Measurements from ENCODE around the gene MCF2L. TPM values are rescaled to one million over a fixed set of nuclear protein-coding genes. Genes with fewer than 3 reads are reported as not detected.

The MCF2L gene
- total RNA-seq, 1 donor from 2014 or later = 49.5 TPM

DNA sequence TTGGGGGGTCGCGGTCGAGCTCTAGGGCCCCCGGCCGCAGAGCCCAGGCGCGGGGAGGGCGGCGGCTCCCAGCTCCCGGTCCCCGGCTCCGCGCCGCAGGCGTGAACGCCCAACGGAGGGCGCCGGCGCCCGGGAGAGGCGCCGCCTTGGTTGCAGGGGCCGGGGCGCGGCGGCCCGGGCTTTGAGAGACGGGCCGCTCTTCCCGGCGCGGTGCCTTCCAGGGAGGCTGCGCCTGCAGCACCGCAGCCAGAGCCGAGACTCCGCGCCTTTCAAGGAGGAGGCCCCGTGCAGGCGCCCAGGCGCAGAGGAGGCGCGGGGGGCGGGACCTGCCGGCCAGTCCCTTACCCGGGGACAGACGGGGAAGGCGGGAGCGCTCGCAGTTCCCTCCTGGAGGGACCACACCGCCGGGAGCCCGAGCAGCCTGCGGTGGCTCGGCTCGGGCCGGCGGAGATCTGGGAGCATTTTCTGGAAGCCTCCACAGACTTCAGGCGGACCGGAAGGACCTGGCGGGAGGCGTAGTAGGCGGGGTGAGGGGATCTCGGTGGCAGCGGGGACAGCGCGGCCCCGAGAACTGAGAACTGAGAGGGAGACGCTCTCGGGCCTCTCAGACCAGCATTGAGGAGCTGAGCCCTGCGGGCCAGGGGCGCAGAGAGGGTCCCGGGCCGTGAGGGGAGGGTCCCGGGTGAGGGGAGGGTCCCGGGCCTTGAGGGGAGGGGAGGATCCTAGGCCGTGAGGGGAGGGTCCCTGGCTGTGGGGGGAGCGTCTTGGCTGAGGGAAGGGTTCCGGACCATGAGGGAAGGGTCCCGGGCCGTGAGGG, 25.5 kb upstream of the MCF2L start:
- intact Hi-C loops (cut with micrococcal nuclease) = no loop called here
- ATAC-seq (peak; percentile 77), DNase-seq (peak; percentile 77)

DNA sequence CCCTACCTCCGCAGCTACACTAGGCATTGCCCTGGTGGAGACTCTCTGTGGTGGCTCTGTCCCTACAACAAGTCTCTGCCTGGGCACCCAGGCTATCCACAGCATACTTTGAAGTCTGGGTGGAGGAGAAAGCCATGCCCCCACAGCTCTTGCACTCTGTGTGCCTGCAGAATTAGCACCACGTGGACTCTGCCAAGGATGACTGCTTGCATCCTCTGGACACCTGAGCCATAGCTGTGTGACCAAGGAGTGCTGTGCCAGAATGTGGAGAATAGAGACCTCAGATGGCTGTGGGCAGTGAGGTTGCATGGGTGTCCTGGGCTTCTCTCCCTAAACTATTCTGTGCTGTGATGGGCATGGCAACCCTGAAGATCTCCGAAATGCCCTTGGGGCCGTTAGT, 21.2 kb upstream of the MCF2L start:
- intact Hi-C loops (cut with micrococcal nuclease) = no loop called here
- DNase-seq (no peak), ATAC-seq (no peak)

DNA sequence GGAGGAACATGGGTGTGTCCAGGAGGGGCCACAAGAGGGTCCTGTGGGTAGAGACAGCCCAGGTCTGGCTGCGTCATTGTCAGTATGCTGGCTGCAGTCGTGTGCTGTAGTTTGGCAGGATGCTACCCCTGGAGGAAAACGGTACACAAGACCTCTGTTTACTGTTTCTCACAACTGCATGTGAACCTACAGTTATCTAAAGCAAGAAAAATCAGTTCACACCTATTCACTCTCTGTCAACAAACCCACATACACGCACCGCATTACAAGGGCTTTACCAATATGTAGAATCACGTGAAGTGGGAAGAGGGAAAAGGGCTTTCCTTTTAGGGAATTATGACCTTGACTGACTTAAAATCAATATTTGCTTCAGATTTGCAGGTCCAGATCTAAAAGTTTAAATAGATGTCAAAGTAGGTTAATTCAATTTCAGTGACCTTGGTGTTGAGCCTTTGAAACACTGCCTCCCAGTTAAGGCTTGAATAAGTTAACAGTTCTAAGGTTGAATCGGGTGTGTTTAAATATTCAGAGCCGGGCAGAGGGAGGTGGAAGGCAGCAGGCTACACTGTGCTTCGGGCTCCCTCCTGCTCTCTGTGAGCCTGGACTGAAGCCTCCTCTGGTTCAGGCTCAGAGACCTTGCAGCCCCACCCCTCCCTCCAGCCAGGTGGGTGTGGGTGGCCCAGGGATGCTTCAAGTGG, 17.2 kb upstream of the MCF2L start:
- intact Hi-C loops (cut with micrococcal nuclease) = no loop called here

DNA sequence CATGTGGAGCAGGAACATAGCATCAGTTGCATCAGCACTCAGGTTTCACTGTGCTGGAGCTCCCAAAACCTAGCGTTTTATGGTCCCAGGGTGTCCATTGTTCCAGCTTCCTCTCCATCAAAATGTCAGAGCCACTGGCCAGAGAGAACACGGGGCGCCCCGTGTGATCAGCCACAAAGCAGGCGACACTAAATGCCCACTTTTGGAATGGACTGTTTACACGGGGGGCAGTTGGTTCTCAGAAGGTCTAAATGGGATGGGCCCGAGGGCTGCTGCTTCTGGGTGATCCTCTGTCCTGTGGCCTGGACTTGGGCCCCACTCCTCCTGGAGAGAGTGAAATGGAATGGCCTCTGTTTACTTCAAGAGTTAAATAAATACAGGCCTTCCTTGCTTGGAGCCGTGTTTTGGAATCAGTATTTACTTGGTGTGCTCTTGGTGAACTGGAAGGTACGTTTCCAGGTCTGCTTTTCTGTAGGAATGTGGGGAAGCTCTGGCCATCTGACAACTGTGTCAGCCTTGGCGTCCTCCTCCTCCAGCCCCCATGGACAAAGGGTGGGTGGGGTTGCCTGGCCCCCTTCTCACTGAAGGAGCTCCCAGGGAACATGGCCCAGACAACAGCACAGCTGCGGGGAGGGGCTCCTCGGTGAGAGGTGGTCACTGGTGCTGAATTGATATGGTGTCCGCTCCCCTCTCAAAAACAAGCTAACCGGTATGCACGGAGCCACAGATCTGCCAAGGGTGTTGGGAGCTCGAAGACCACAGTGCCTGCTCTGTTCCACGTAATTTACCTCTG, 16.1 kb upstream of the MCF2L start:
- ATAC-seq (no peak), DNase-seq (no peak)
- intact Hi-C loops (cut with micrococcal nuclease) = no loop called here

More for the DNA sequence above, 17.2 kb upstream of the MCF2L start:
- ATAC-seq (no peak), DNase-seq (no peak)

DNA sequence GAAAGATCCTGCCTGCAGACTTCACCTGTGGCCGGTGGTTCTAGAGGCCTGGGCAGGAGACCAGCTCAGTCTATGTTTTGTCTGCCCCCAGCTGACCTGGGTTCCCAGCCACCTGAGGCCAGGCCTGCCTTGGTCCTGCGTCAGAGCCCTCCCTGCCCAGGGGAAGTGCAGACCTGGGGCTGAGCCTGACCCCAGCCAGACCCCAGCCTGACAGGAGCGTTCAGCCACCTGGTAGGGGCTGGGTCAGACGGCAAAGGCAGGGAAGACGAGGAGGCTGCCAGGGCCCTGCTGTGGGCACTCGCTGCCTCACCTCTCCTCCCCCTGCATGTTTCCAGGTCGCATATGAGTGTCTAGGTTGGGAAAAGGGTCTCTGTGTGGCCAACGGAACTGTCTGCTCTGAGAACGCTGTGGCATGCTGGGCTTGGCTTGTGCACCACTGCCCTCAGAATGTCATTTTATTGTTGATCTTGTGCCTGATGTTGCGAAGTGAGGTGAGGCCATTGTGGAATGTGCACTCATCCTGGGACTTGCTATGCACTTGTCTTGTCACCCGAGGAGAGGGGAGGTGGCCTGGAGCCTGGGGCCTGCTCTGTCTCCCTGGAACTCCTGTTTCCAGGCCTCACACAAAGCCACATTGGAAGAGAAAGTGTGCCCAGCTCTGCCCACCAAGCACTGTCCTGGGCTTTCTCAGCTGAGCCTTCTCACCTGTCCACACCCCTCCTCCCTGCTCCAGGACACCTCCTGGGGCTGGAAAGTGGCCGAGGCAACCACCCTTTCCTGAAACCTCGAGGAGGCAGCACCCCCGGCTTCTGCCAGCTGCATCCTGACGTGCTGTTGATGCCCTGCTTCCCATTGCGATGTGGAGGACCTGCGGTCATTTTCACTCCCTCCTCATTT, 15.2 kb upstream of the MCF2L start:
- DNase-seq = no peak
- no peak for ATAC-seq

DNA sequence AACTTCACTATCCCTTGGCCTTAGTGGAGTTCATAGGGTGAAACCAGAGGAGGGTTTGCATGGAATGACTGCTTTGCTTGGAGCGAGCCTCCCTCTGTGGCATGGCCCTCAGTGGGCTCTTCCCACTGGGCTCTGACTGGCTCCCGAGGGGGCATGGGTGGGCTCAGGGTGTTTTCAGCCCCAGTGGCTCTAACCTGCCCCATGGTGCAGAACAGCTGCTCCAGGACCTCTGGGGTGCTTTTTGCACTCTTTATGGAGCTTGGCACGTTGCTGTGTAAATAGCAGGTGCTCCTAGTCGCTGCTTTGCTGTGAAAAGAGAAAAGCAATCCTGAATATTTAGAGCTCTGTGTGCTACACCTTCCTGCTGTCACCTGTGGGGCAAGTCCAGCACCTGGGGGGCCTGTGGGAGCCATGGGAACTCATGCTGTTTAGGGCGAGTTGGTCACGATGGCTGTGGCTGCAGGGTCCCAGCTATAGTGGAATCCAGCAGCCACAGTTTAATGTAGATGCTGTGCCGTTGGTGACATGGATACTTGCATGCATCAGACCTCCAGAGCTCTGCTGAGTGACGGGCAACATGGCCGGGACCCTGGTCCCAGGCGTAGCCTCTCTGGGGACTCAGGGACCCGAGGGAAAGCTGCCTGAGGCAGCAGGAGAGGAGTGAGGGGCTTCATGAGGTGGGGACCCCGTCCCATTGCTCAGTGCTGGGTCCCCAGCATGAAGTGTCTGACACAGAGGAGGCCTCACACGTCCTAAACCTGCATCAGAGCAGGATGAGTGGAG, 14.3 kb upstream of the MCF2L start:
- intact Hi-C loops (cut with micrococcal nuclease) = no loop called here
- DNase-seq (no peak), ATAC-seq (no peak)

More for the DNA sequence above, 15.2 kb upstream of the MCF2L start:
- intact Hi-C loops (cut with micrococcal nuclease) = no loop called here

DNA sequence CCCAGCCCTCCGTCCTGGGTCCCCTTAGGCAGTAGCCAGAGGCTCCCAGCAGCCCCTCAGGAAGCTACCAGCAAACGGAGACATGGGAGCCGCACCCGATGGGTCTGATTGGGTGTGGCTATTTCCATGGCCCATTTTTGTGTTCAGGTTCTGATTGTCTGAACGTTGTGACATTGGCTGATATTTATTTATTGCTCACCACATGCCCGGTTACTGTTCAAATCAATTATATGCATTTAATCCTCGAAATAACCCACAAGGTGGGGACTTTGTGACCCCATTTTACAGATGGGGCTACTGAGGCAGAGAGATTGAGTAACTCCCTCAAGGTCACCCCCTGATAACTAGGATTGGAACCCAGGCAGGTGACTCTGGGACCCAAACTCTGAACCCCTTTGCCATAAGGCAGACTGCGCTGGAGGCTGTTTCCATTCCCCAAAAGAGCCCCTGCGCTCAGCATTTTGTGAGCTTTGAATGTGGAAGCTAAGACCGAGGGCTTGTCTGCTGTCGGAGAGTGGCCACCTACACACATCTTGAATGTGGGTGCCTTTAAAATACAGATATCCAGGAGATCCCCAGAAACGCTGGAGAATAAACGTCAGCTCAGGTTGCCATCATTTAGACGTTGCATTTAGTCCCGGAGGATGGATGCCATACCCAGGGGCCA, 13.6 kb upstream of the MCF2L start:
- ATAC-seq (no peak), DNase-seq (no peak)
- intact Hi-C loops (cut with micrococcal nuclease) = no loop called here

DNA sequence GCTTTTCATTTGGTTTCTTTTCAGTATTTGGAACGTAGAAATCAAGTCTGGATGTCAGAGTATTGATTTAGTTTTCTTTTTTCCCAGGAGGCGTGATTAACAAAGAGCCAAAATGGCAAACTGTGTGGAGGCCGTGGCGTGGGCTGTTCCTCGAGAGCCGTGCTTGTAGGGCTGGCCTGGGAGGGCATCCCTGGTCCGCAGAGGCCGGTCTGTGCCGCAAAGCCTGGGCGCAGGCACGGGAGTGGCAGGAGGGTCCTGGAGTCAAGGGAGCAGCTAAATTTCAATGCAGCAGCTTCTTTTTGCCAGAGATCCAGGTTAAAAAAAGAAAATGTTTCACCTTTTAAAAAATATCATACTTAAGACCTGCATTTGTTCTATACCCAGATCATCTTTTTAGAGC, 13.1 kb upstream of the MCF2L start:
- no peak for ATAC-seq
- DNase-seq = no peak
- intact Hi-C loops (cut with micrococcal nuclease) = no loop called here

DNA sequence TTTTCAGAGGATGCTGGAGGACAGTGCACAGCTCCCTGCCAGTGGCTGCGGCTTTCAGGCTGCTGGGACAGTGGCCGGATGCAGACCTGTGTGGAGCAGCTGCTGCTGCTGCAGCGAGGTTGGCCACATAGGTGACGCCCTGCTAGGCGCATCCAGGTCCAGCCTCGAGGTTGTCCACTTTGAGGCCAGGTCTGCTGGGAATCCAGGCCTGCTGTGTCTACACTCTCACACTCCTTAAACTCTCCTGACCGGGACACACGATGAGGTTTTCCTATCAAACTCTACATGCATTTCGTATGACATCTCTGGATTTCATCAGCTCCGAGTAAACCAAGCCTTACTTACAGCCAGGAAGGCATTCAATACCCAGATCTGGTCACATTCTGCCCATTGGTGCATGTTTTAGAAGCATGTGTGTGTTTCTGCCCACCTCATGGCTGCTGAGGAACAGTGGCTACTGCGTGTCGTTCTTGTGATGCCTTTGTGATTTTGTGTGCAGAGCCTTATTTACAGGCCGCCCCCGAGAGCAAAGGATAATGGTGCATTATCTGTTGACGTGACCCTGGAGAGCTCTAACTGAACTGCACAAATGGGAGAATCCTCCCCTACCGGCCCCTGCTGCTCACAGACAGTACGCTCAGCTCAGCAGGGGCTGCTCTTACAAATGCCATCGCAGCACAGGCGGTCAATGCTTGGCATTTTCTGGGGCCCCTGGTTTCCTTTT, 12.3 kb upstream of the MCF2L start:
- ATAC-seq (no peak), DNase-seq (no peak)
- intact Hi-C loops (cut with micrococcal nuclease) = no loop called here

DNA sequence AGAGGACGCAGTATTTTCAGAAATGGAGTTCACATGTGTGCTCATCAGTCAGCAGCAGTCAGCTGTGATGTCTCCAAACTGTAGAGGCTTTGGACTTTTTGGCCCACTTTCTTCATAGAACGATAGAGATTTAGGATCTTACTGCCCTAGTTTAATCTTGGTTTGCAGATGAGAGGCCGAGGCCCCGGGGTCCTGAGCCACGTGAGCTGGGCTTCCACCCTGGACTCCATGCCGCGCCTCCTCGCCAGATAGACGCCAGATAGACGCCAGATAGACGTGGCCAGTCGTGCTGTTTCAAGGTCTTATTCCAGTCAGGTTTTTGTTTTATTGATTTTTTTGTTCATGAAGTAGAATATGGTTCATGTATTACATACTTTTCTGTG, 11.7 kb upstream of the MCF2L start:
- DNase-seq = no peak
- intact Hi-C loops (cut with micrococcal nuclease) = no loop called here
- ATAC-seq = no peak

DNA sequence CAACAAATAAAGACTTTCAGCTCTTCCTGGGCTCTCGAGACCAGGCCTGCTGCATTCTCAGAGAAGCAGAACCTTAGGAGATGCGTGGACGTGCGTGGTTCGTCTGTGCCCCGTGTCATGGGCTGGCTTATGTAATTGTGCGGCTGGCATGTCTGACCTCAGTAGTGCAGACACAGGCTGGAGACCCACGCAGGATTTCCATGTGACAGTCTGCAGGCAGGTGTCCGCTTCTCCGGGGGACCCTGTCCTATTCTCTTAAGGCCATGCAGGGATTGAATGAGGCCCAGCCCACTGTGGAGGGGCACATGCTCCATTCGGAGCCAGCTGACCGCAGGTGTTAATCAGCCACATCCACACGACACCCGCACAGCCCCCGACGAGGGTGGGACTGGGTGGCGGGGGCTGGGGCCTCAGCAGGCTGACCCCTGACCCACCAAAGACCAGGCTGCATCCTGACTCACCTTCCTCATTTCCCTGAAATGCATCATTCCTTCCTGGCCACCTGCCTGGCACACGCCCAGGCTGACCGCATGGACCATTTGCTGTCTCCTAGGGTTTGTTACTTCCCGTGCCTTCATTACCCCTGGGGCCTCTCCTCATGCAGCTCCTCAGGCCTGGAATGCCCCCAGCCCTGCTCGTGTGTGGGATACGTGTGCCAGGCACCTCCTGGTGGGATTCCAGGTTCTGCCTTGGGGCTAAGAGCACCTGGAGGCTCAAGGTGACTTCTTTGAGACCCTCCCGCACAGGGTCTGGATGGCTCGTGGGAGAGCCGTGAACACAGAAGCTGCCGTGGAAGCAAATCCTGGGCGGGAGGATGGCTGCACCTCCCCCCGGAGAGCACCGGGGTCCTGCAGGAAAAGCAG, 10.7 kb upstream of the MCF2L start:
- ATAC-seq = peak; percentile 29
- no peak for DNase-seq
- intact Hi-C loops (cut with micrococcal nuclease) = no loop called here

DNA sequence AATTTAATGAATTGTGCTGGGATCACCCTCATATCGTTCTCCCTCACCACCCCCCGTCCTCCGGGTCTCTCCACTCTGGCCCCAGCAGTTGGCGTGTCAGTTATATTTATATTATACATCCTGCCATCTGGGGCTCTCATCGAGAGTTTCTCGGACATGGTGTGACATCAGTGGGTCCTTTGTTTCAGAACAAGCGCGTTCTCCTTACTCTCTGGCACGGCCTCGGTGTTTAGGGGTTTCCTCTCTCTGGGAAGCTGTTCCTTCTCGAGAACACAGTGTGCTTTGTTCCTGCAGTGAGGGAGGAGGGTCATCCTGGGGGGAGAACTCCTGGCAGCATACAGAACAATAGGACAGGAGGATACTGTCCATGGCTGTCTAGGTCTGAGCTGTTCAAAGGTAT, 9.8 kb upstream of the MCF2L start:
- DNase-seq = no peak
- intact Hi-C loops (cut with micrococcal nuclease) = no loop called here
- peak; percentile 78 for ATAC-seq

DNA sequence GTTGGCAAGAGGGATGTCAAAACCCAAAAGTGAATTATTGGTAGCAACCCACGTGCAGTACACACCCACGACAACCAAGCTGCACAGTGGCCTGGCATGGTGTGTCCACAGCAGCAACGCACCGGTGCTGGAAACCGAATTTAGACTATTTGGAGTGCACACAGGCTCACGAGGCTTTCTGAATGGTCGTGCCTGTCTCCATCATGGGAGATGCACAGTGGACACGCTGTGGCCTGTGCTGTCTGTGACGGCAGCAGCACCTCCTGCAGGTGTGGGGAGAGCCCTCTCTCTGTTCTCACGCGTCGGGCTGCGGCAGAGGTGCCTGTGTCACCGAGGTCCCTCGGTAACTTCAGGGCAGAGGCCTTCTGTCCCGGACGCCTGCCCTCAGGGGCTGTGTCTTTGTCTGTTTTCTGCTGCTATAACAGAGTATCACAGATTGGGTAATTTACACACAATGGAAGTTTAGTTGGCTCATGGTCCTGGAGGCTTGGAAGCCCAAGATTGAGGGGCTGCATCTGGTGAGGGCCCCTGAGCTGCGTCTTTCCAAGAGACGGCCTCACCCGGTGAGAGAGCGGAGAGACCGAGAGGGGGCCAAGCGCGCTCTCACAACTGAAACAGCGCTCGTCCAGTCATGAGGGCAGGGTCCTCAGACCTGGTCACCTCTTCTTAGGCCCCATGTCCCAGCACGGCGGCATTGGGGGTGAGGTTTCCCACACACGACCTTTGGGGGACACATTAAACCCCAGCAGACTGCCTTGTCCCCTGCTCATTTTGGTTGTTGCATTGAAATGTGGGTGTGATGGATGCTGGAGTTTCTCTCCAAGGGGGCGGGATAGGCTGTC, 9.1 kb upstream of the MCF2L start:
- DNase-seq = no peak
- intact Hi-C loops (cut with micrococcal nuclease) = no loop called here
- no peak for ATAC-seq

DNA sequence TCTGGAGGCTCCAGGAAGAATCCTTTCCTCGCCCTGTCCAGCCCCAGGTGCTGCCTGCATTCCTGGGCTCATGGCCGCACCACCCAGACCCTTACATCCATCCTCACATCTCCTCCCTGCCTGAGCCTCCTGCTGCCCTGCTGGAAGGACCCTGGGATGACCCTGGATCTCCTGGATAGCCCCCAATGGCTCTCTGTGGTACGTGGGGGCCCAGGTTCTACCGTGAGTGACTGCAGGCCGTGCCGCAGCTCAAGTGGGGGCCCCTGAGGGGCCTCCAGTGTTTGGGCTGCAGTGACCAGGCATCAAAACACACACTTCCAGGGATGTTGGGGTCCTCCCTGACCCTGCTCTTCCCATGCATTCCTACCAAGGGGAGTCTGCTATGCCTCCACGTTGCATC, 8.3 kb upstream of the MCF2L start:
- no peak for DNase-seq
- ATAC-seq = no peak
- intact Hi-C loops (cut with micrococcal nuclease) = no loop called here
